Activated naive CD8-positive, alpha-beta T cell treated with anti-CD3 and anti-CD28 coated beads for 36 hours (primary cell): Measurements from ENCODE around the gene ARHGAP33. TPM values are rescaled to one million over a fixed set of nuclear protein-coding genes. Genes with fewer than 3 reads are reported as not detected.
"Not testable (repeated sequence)": the region's sequence is repeated elsewhere in the genome, so short reads cannot be mapped to it uniquely, and the experiment has no call there.

Experiments used
- DNase-seq: peaks from one replicate; pipeline ENCODE4 v3.0.0; 2021
- H3K27ac Mint-ChIP-seq: one replicate; pipeline ENCODE4 v1.8.0; 2022; ENCODE audit warnings: mild to moderate bottlenecking, moderate library complexity, mixed read lengths
- H3K27me3 Mint-ChIP-seq: one replicate; pipeline ENCODE4 v1.8.0; 2022; ENCODE audit warnings: mild to moderate bottlenecking, mixed read lengths
- H3K36me3 Mint-ChIP-seq: one replicate; pipeline ENCODE4 v1.8.0; 2021; ENCODE audit warnings: mild to moderate bottlenecking, mixed read lengths
- H3K4me1 Mint-ChIP-seq: one replicate; pipeline ENCODE4 v1.8.0; 2021; ENCODE audit warnings: mixed read lengths
- H3K4me3 Mint-ChIP-seq: one replicate; pipeline ENCODE4 v1.8.0; 2022; ENCODE audit warnings: mild to moderate bottlenecking, moderate library complexity, mixed read lengths
- H3K9me3 Mint-ChIP-seq: one replicate; pipeline ENCODE4 v1.8.0; 2022; ENCODE audit warnings: mixed read lengths
- total RNA-seq, 2 experiments: library from RNA; stranded (reverse); gene quantifications; one replicate each; pipeline ENCODE4 v1.2.3, GENCODE V29; 2021

The ARHGAP33 gene
- total RNA-seq, 2 experiments from 2014 or later: 15.0 to 16.3 TPM

DNA sequence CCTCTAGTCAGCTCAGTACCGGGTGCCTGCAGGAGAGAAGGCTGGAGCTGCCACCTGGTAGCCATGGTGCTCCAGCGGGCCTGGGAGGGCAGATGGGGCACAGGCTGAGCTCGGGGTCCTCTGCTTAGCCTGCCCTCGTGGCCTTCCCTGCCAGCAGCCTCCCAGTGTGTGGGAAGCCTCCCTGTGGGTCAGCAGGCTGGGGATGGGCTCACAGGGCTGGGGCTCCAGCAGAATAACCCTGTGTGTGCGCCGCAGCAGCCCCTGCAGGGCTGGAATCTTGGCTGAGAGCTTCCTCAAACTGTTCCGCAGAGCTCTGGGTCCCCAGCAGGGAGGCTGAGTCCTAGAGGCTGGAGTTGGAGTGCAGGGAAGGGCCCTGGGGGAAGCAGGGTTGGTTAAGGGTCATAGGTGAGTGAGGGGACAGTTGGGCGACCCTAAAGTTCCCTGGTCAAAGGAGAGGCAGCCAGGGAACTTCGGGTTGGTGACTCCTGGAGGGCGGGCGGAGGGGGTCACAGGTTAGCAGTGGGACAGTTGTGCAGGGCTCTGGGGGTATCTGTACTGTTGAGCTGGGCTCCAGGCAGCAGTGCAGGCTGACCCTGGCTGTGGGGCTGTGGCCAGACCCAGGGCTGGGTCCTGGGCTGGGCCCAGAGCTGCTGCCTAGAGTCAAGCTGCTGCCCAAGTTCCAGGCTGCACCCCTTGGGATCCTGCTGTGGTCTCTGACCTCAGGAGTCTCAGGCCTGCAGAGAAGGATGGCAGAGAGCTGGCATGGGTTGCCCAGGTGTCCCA lies 14.0 kb downstream of the ARHGAP33 start:
- no peak overlapping the region for H3K4me3 Mint-ChIP-seq
- H3K27ac Mint-ChIP-seq: no peak overlapping the region
- H3K27me3 Mint-ChIP-seq: peaks cover 5% of the 10 kb centered on the region
- DNase-seq: no peak
- no peaks in the 10 kb centered on the region for H3K36me3 Mint-ChIP-seq
- H3K9me3 Mint-ChIP-seq: no peaks in the 10 kb centered on the region
- no peaks in the 10 kb centered on the region for H3K4me1 Mint-ChIP-seq

DNA sequence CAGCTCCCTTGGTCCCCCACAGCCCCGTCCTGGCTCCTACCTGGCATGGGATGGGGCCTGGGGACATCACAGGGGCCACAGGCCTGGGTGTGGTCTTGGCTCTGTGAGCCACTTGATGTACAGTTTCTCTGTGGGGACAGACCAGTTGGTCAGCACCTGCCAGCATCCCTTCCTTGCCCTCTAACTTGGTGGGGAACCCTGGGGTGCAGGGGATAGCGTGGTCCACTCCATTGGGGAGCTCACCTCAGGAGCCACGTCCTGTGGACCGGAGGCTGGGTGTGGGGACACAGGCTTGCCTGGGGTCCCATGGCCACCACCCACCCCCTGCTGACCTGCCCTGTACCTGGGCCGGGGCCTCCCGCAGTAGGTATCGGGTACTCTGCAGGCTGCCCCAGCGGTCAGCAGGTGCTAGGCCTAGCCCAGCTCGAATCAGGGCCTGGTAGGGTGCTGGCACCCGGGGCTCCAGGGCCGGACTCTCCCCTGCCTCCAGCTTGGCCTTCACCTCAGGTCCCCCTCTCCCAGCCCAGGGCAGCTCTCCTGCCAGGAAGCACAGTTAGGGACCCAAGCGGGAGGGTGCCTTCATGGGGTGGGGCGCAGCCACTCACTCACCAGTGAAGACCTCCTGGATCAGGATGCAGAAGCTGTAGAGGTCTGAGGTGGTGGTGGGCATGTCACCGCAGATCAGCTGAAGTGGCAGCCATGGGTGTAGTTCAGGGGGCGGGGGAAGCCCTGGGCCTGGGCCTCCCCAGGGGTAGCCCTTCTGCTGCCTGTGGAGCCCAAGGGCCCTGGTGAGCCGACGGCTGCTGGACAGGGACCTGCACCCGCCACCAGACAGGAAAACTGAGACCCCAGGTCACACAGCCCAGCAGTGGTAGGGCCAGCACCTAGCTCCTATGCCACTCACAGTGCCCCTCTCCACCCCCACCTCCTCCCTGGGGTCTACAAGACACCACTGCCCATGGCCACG lies 14.9 kb downstream of the ARHGAP33 start:
- Mint-ChIP-seq H3K4me3 (no peak overlapping the region), H3K36me3 (no peaks in the 10 kb centered on the region), H3K27me3 (peaks cover 6% of the 10 kb centered on the region), H3K9me3 (no peaks in the 10 kb centered on the region), H3K4me1 (no peaks in the 10 kb centered on the region), H3K27ac (no peak overlapping the region)
- DNase-seq: no peak

DNA sequence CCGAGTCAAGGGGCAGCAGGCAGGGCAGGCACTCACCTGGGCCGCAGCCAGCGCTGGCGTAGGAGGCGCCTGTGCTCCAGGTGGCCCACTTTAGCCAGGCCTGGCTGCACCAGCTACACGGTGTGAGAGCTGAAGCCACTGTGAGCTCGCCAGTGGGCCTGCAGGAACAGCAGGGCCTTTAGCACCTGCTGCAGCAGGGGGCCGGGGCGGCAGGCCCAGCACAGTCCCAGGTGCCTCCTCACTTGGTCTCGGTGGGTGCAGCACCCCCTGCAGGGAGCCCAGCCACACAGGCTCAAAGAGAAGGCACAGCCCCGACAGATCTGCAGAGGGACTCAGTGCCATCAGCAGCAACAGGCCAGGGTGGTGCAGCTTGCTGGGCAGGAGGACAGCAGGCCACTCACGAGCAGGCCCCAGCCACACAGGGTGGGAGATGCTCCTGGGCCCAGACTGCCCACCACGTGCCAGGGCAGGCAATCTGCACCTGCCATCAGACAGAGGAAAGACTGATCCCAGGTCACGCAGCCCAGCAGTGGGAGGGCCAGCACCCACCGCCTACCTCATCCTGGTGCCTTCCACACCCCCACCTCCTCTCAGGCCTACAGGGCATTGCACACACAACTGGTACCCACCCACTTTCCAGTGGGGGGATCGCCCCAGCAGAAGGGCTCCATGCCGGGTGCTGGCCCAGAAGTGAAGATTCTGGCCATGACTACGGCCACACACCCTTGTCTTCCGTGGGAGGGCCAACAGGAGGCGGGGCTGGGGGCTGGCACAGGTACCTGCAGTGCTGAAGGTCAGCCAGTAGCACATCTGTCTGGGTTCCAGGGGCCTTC lies 15.8 kb downstream of the ARHGAP33 start:
- no peaks in the 10 kb centered on the region for H3K4me1 Mint-ChIP-seq
- peaks cover 14% of the 10 kb centered on the region for H3K27me3 Mint-ChIP-seq
- no peak overlapping the region for H3K4me3 Mint-ChIP-seq
- no peak for DNase-seq
- no peaks in the 10 kb centered on the region for H3K36me3 Mint-ChIP-seq
- no peak overlapping the region for H3K27ac Mint-ChIP-seq
- H3K9me3 Mint-ChIP-seq: no peaks in the 10 kb centered on the region

GRCh38 chr19:35791814-35792279 lies 16.5 kb downstream of the ARHGAP33 start:
- Mint-ChIP-seq H3K4me1 (peaks cover under 1% of the 10 kb centered on the region), H3K27me3 (peaks cover 20% of the 10 kb centered on the region), H3K27ac (no peak overlapping the region), H3K9me3 (no peaks in the 10 kb centered on the region), H3K36me3 (no peaks in the 10 kb centered on the region), H3K4me3 (no peak overlapping the region)
- no peak for DNase-seq

DNA sequence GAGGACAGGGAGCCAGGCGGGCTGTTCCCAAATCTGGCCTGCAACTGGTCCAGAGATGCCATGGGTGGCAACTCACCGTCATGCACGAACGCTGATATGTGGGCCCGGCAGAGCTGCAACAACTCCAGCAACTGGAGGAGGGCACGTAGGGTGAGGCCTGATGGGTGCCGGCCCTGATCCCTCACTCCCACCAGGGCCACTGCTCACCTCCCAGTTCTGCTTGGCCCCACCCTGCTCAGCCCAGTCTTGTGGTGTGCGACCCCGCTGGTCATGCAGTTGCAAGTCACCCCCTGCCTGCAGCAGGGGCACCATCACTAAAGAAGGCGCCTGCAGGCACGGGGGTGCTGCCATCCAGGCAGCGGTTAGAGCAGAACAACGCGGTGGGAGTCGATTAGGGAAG lies 16.9 kb downstream of the ARHGAP33 start:
- H3K4me1 Mint-ChIP-seq: peaks cover 5% of the 10 kb centered on the region
- DNase-seq: no peak
- no peak overlapping the region for H3K27ac Mint-ChIP-seq
- no peak overlapping the region for H3K4me3 Mint-ChIP-seq
- no peaks in the 10 kb centered on the region for H3K9me3 Mint-ChIP-seq
- no peaks in the 10 kb centered on the region for H3K36me3 Mint-ChIP-seq
- H3K27me3 Mint-ChIP-seq: peaks cover 25% of the 10 kb centered on the region

DNA sequence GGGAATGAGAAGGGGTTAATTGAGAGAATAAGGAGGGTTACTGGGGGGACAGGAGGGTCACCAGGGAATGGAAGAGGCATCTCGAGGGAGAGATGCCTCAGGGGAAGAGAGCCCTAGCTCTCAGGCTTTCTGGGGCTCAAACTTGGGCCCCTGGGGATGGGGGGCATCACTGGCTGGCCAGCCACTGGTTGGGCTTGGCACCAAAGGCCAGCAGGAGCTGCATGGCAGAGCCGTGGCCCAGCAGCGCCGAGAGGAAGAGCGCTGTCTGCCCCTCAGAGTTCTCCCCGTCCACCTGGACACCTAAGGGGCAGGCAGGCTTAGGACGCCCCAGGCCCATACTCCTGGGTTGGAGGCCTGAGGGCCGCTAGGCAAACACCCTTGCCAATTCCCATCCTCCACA lies 17.5 kb downstream of the ARHGAP33 start:
- H3K36me3 Mint-ChIP-seq: no peaks in the 10 kb centered on the region
- H3K9me3 Mint-ChIP-seq: no peaks in the 10 kb centered on the region
- DNase-seq: no peak
- no peak overlapping the region for H3K4me3 Mint-ChIP-seq
- peaks cover 31% of the 10 kb centered on the region for H3K27me3 Mint-ChIP-seq
- H3K4me1 Mint-ChIP-seq: peaks cover 6% of the 10 kb centered on the region
- no peak overlapping the region for H3K27ac Mint-ChIP-seq

- H3K36me3 Mint-ChIP-seq: no peaks in the 10 kb centered on the region
- H3K4me1 Mint-ChIP-seq: peaks cover 8% of the 10 kb centered on the region
- H3K27ac Mint-ChIP-seq: no peak overlapping the region
- H3K27me3 Mint-ChIP-seq: peaks cover 38% of the 10 kb centered on the region
- H3K9me3 Mint-ChIP-seq: no peaks in the 10 kb centered on the region
- no peak for DNase-seq
- H3K4me3 Mint-ChIP-seq: no peak overlapping the region
These were observed 18.2 kb downstream of the ARHGAP33 start for GRCh38 chr19:35793381-35794165.

DNA sequence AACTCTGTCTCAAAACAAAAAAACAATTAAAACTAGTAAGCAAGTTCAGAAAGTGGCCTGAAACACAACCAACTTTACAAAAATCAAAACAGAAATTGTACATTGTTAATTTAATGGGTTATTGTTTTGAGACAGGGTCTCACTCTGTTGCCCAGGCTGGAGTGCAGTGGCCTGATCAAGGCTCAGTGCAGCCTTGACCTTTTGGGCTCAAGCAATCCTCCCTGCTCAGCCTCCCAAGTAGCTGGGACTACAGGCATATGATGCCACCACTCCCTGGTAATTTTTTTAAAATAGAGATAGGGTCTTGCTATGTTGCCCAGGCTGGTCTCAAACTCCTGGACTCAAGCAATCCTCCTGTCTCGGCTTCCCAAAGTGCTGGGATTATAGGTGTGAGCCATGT lies 20.2 kb downstream of the ARHGAP33 start:
- DNase-seq, H3K27ac Mint-ChIP-seq, H3K4me1 Mint-ChIP-seq, H3K9me3 Mint-ChIP-seq, H3K4me3 Mint-ChIP-seq, H3K36me3 Mint-ChIP-seq: not testable (repeated sequence)
- H3K27me3 Mint-ChIP-seq: peaks cover 46% of the 10 kb centered on the region

- no peaks in the 10 kb centered on the region for H3K36me3 Mint-ChIP-seq
- H3K4me1 Mint-ChIP-seq: peaks cover 8% of the 10 kb centered on the region
- H3K4me3 Mint-ChIP-seq: no peak overlapping the region
These were observed 21.5 kb downstream of the ARHGAP33 start for GRCh38 chr19:35796645-35797542.

GRCh38 chr19:35797663-35798062 lies 22.3 kb downstream of the ARHGAP33 start:
- Mint-ChIP-seq H3K36me3 (no peaks in the 10 kb centered on the region), H3K9me3 (no peaks in the 10 kb centered on the region), H3K27ac (no peak overlapping the region), H3K4me1 (peaks cover 8% of the 10 kb centered on the region), H3K4me3 (no peak overlapping the region), H3K27me3 (peaks cover 46% of the 10 kb centered on the region)
- DNase-seq: no peak

More at GRCh38 chr19:35796645-35797542, 21.5 kb downstream of the ARHGAP33 start:
- DNase-seq: no peak
- H3K27me3 Mint-ChIP-seq: peaks cover 46% of the 10 kb centered on the region
- no peaks in the 10 kb centered on the region for H3K9me3 Mint-ChIP-seq
- no peak overlapping the region for H3K27ac Mint-ChIP-seq

- Mint-ChIP-seq H3K27ac (no peak overlapping the region), H3K4me1 (peaks cover 14% of the 10 kb centered on the region), H3K9me3 (no peaks in the 10 kb centered on the region), H3K27me3 (peaks cover 30% of the 10 kb centered on the region), H3K36me3 (no peaks in the 10 kb centered on the region), H3K4me3 (no peak overlapping the region)
- no peak for DNase-seq
These were observed 26.5 kb downstream of the ARHGAP33 start for GRCh38 chr19:35801828-35802227.

DNA sequence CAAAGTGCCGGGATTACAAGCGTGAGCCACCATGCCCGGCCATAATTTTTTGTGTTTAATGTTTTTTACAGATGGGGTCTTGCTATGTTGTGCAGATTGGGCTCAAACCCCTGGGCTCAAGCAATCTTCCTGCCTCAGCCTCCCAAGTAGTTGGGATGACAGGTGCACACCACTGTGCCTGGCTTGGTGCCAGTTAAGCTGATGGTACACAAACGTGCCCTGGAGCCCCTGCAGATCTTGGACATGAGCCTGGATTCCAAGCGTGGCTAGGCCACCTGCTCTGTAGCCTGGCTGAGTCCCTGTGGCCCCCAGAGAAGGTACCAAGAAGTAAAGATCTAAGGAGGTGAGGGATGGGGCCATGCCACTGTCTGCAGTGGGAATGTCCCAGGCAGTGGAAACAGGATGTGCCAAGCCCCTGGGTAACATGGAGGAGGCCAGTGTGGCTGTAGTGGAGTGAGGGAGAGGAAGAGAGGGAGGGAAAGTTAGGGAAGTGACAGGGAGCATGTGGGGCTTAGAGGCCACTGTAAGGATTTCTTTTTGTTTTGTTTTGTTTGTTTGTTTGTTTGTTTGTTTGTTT lies 30.2 kb downstream of the ARHGAP33 start:
- Mint-ChIP-seq H3K27me3 (peaks cover 13% of the 10 kb centered on the region), H3K4me1 (peaks cover 6% of the 10 kb centered on the region), H3K4me3 (no peak overlapping the region), H3K27ac (no peak overlapping the region), H3K36me3 (no peaks in the 10 kb centered on the region), H3K9me3 (no peaks in the 10 kb centered on the region)
- DNase-seq: no peak

- no peak for DNase-seq
- Mint-ChIP-seq H3K27me3 (peaks cover 21% of the 10 kb centered on the region), H3K36me3 (no peaks in the 10 kb centered on the region), H3K27ac (no peak overlapping the region), H3K9me3 (no peaks in the 10 kb centered on the region), H3K4me1 (peaks cover 6% of the 10 kb centered on the region), H3K4me3 (no peak overlapping the region)
These were observed 31.2 kb downstream of the ARHGAP33 start for GRCh38 chr19:35806597-35806996.
